NCI-H2029 (cell line): ENCODE measurements around the gene MPHOSPH9.
A peak's percentile ranks its signal among the peaks of the same experiment; 100 is the strongest.

Experiments
- DNase-seq: peaks from one replicate; lab custom pipeline; 2025; lab: John Stamatoyannopoulos, UW

The MPHOSPH9 gene

DNA sequence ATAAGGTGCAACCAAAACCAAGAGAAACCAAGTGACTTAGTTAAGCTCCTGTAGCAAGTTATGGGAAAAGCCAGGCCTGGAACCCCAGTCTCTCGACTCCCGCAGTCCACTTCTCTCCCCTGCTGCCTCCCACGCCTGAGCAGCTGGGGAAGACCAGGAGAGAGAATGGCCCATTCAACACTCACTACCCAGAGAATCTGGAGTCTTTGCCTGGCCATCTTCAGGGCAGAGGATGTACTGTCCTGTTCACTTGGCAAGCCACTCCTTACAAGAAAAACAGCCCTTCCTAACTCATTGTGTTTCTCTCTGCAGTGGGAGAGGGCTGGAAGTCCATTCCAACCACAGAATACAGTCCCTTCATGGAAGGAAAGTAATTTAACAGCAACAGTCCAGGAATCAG is 83.9 kb downstream of the MPHOSPH9 start:
- DNase-seq, result no peak

GRCh38 chr12:123148655-123149054 is 84.3 kb downstream of the MPHOSPH9 start:
- no peak for DNase-seq

- no peak for DNase-seq
These were observed 84.7 kb downstream of the MPHOSPH9 start for GRCh38 chr12:123148223-123148622.

DNA sequence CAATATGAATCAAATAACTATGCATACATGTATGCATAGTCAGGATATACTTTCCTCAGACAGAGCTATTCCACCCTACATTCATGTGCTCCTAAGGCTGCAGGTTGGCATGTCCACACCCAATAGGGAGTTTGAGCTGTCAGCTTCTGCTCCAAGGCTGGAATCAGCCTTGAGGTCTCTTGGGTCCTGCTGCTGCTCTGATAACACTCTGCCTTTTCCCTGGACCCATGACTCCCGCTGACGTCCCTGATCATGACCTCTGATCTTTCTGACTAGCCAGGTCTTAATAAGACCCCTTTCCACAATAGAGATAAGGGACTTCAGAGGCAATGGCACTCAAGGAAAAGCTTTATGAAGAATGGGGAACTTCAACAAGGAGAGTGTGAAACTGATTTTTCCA is 87.7 kb downstream of the MPHOSPH9 start:
- no peak for DNase-seq

DNA sequence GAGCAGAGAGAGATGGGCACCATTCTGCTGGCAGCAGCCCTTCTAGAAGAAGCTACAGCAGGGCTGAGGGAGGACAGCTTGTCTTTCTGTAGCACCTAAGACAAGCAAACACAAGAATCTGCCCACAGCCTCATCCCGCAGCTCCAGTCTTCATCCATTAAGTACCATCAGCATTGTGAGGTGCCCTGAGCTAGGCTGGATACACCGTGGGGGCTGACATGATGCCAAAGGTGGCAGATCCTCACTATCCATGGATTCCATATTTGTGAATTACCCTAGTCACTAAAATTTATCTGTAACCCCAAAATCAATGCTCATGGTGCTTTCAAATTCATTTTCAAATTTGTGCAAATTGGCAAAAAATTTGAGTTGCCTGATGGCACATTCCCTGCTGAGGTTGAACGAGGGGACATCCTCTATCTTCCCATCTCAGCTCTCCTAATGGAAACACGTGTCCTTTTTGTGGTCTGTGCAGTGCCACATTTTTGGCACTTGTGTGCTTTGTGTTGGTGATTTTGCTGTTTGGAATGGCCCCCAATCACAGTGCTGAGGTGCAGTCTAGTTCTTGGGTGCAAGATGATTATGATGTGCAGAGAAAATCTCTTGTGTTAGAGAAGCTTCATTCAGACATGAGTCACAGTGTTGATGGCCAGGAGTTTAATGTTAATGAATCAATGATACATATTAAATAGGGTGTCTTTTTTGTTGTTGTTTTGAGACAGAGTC is 89.0 kb downstream of the MPHOSPH9 start:
- no peak for DNase-seq

DNA sequence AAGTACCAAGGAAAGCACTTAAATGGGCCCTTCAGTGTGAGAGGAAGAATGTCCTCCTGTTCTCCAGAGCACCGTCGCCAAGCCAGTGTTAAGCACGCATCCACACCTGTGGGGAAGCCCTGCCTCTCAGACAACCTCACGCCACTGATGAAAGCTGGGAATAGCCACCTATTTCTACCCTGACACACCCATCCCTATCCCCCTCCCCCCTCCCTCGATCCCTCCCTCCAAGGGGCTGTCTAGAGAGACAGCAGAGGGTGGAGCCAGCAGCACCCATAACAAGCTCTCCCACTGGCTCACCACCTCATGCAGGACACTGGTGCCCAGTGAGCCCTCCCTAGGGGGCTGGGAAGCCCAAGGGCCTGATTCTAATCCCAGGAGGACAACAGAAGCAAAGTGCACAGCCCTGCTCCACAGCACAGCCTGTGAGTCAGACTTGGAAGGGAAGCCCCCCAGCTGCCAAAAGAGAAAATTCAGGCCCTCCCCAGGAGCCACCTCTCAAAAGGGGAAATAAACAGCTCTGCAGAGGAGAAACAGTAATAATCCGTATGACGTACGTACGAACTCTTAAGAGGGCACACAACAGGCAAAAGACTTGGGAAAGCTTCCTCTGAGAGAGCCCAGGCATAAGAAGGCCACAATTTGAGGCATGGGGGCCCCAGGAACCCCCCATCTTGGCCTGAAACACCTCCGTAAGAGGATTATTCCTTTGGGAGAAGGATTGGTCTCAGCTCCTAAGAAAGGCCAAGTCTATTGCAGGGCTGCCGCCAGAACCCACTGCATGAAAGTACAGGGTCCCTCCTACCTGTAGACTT is 89.8 kb downstream of the MPHOSPH9 start:
- DNase-seq, result peak; percentile 50

- DNase-seq, result no peak
These were observed 90.5 kb downstream of the MPHOSPH9 start for GRCh38 chr12:123142518-123142840.

DNA sequence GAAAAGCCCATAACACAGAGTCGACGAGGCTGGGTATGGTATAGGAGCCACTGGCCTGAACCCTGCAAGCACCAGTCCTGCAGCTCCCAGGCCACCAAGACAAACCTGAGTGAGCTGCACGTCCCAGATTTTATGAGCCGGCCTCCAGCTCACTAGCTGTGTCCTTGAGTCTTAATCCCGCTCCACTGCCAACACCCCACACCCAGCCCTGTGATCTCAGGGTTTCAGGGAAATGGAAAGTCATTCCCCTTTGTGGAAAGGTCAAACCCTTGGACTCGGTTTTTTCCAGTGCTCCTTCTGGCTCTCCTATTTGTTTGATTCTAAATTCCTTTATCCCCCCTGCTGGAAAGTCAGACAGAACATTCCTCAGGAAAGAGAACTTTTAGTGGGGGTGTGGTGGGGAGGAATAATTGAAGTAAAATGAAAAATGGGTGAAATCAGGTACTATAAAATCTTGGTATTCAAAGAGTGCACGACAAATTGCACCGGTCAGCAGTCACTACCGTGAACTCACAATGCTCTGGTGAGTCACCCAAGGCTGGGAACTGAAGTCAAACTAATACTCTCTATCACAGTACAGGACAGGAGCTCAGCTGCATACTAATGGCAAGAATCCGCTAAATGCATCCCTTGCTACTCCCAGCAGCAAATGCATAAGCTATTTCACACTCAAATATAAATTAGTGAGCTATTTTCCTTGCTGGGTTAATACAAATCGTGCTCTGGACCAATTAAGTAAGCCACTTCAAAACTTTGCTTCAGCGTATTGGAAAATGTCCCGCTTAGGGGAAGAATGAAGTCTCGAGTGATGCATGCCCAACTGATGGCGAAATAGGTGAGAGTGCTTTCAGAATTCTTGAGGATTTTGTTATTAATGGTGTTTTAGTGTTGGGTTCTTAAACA is 91.1 kb downstream of the MPHOSPH9 start:
- no peak for DNase-seq

DNA sequence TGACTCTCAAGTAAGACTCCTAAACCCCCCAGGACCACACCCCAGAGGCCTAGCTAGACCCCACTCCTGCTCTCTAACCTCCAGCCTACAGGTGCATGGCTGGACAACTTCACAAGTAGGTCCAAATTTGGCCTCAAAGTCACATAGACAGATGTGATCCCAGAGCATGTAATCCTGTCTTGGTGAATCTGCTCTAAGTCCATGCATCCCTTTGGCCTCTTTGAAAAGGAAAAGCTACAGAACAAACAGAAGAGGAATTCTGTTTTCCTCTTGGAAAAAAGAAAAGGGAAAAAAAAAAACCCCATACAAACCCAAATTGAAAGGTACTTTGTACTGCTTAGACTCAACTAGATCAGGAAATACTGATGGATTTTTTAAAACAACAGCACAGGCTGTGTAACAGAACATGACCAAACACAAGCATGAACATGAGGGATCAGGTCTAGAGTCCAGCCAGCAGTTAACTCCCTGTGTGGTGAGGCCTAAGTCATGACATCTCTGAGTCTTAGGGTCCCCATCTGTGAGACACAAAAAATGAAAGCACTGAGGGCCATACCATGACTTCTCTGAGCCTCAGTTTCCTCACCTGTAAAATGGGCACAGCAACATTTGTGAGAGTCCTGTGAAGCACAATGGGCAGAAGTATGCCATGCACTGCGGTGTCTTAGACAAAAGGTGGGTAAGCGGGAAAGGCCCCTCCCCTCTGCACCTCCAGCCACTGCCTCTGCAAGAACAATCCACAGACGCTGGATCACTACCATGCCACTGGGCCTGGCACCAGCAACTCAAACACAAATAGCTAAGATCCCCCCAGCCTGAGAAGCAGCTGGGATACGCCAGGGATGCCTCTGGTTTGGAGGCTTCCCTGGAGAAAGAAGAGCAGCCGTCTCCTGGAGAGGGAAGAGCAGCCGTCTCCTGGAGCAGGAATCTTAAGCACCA is 92.0 kb downstream of the MPHOSPH9 start:
- no peak for DNase-seq

DNA sequence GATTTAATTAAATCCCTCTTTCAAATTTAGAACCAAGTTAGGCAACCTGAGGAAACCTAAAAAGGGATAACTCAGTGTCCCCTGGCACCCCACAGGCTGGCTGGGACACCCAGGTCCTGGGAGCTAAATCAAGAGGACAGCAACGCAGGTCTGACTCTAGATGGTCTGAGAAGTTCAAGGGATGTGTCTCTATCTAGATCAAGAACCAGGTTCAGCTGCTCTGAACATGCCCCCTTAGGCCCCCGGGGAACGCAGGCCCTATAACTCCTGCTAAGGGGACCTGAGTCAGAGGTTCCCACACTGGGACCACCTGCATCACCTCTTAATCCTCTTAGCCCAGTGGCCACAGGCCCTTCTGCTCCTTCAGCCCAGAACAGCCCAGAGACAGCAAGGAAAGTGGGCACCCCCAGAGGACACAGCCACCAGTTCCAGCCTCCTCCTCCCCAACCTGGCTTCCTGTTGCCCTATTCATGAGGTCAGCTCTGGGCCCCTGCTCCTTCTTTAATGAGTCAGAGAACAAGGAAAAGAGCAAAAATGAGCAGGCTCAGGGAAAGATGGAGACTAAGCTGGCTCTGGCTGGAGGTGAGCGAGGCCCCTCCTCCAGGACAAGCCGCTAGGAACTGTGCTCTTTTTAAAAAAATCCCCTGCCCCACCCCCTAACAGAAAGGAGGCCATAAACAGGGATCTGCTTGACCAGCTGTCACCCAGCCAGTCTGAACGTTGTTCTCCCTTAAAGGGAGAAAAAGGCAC is 92.8 kb downstream of the MPHOSPH9 start:
- DNase-seq, result peak; percentile 41

DNA sequence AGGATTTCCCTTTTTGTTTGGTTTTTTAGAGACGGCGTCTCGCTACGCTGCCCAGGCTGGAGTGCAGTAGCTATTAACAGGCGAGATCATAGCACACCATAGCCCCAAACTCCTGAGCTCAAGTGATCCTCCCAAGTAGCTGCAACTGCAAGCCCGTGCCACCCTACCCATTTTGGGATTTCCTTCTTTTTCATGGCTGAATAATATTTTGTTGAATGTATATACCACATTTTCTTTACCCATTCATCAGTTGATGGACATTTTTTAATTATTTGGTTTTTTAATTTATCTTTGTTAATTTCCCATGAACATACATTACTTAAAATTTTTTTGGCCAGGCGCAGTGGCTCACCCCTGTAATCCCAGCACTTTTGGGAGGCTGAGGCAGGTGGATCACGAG is 97.3 kb downstream of the MPHOSPH9 start:
- DNase-seq, result no peak

DNA sequence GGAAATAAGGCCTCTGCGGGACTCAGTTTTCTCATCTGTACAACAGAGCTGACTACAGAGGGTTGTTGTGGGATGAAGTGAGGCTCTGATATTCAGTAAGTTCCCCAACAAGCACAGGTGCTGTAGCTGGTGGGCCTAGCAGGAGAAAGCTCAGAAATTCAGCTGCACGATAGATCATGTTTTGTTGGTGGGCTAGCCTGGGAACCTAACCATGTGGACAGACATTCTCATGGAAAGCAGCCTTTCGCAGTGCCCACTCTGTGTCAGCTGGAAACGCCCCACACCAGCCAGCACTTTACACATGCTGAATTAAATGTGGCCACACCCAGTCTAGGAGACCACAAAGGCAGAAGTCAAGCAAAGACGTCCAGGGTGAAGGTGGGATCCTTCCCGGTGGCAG is 98.1 kb downstream of the MPHOSPH9 start:
- no peak for DNase-seq

- DNase-seq, result peak; percentile 38
These were observed 98.7 kb downstream of the MPHOSPH9 start for GRCh38 chr12:123134271-123134671.

- DNase-seq, result no peak
These were observed 99.2 kb downstream of the MPHOSPH9 start for GRCh38 chr12:123133701-123134100.

GRCh38 chr12:123132951-123133619 is 99.9 kb downstream of the MPHOSPH9 start:
- DNase-seq, result peak; percentile 97

DNA sequence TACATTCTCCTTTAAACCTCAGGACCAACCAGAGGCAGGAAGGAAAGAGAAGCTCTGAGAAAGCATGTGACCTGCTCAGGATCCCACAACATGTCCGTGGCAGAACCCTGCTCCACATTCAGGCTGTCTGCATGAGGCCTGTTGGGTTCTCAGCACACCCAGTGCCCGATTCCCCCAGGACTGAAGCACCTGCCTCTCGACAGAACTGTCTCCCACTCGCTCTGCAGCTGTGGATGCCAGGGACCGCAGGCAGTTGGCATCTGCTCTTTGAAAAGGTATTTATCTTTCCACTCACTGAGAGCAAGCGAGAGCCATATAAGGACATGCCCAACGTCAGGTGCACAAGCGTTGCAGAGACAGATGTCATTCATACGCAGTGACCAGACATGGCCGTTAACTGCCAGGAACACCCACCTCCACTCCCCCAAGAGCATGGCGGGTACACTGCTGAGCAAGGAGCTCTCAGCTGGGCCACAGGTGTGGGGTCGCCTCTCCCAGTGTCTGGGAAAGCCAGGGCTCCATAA is 101.0 kb downstream of the MPHOSPH9 start:
- DNase-seq, result peak; percentile 98

DNA sequence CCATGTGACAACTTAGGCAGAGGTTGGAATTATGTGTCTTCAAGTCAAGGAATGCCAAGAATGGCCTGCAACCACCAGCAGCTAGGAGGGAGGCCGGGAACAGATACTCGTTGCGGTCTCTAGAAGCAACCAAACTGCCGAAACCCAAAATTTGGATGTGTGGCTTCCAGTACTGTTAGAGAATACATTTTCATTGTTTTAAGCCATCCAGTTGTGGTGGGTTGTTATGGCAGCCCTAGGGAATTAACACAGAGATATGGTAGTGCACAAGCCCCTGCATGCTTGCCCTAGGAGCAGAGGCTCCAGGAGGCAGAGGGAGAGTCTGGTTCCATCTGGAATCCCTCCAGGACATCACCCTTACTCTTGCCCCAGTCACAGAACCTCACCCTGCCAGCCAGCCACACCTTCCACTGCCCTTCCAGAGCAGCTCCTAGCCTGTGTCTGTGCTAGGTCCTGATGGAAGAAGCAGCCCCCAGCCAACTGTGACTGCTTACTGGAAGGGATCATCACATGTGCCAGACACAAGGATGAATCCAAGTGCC is 101.6 kb downstream of the MPHOSPH9 start:
- no peak for DNase-seq

DNA sequence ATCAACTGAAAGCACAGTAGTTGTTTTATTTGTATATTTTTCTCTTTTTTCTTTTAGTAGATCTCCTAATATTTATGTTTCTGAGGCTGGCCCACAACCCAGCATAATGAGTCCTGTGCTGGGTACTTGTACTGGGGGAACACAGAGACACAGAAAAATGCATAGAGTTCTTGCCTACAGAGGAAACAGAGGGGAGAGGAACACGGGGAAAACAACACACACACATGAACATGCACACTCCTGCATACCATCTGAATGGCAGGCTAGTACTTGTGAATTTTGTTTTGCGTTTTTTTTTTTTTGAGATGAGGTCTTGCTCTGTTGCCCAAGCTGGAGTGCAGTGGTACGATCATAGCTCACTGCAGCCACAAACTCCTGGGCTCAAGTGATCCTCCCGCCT is 103.3 kb downstream of the MPHOSPH9 start:
- no peak for DNase-seq

GRCh38 chr12:123127182-123127495 is 105.8 kb downstream of the MPHOSPH9 start:
- DNase-seq, result no peak
